HepG2 (cell line): Measurements from ENCODE around the gene IFNK. TPM values are rescaled to one million over a fixed set of nuclear protein-coding genes. Genes with fewer than 3 reads are reported as not detected.

Experiments used
- ATAC-seq: fragments of 200-7000 bp; cut with Tn5 transposase; 3 replicates; pipeline ENCODE4 v1.9.1; 2020; ENCODE audit warnings: mild to moderate bottlenecking, moderate library complexity
- BruUV-seq: library from RNA; stranded (reverse); fragments of 400-500 nt; replicated peaks from 2 replicates; lab custom pipeline; 2021; lab: Mats Ljungman, UMichigan
- CTCF ChIA-PET: fragments of 300-600 bp; formaldehyde crosslinking; extraction: SDS; loops from one replicate; lab custom pipeline; 2021; ENCODE audit warnings: low total read pairs, inconsistent platforms, low intra/inter-chr PET ratio; lab: Yijun Ruan, JAX
- POLR2A ChIA-PET: fragments of 350-600 bp; sonication (Branson Sonifier 250); formaldehyde crosslinking; loops from one replicate; lab custom pipeline; 2020; ENCODE audit warnings: antibody characterized with exemption, inconsistent platforms; lab: Yijun Ruan, JAX
- DNase-seq: peaks from one replicate; pipeline ENCODE4 v3.0.0-alpha.2; 2015; ENCODE audit warnings: low spot score
- FAIRE-seq: peaks from 3 replicates; lab custom pipeline; 2011; peaks lifted over from hg19 to GRCh38; lab: Jason Lieb, UNC
- H2AFZ ChIP-seq: one replicate; pipeline ENCODE4 v1.6.1; 2011; ENCODE audit warnings: low read length, inconsistent platforms
- H3K27ac ChIP-seq: fragments of 300-600 bp; 3 replicates; pipeline ENCODE4 v1.8.0; 2011; ENCODE audit warnings: mixed run types, mild to moderate bottlenecking, mixed read lengths, low read length, inconsistent platforms; ENCODE audit not compliant: insufficient read depth; ENCODE audit errors: extremely low read length
- H3K27me3 ChIP-seq, 2 experiments: fragments of 200-600 bp in 1 of 2; 2 replicates in 1 of 2; 3 replicates in 1 of 2; pipeline versions ENCODE4 v1.6.0 to v1.8.0; 2011; ENCODE audit warnings: low read length in 2 of 2, mild to moderate bottlenecking in 2 of 2, moderate library complexity in 2 of 2, inconsistent platforms in 1 of 2; ENCODE audit not compliant: insufficient read depth in 2 of 2, control insufficient read depth in 1 of 2
- H3K36me3 ChIP-seq, 2 experiments: fragments of 200-600 bp in 1 of 2; replicated peaks in 1 of 2; 2 replicates in 1 of 2; 3 replicates in 1 of 2; pipeline versions ENCODE4 v1.5.1 to v1.8.0; 2011; ENCODE audit warnings: low read length in 2 of 2, inconsistent platforms in 1 of 2; ENCODE audit not compliant: insufficient read depth in 2 of 2, control insufficient read depth in 1 of 2
- H3K4me1 ChIP-seq: 2 replicates; pipeline ENCODE4 v1.5.1; 2012; ENCODE audit warnings: low read length, inconsistent platforms; ENCODE audit not compliant: insufficient read depth
- H3K4me2 ChIP-seq: 2 replicates; pipeline ENCODE4 v1.6.0; 2011; ENCODE audit warnings: low read depth, low read length, inconsistent platforms
- H3K4me3 ChIP-seq, 3 experiments: fragments of 200-600 bp in 1 of 3; sonication (generic), shearing (Covaris generic) in 1 of 3; replicated peaks in 1 of 3; 2 replicates each; pipeline ENCODE4 v1.5.1; 2011 to 2016; ENCODE audit warnings: low read length in 3 of 3, inconsistent platforms in 2 of 3, low read depth in 2 of 3, mild to moderate bottlenecking in 2 of 3, control low read depth in 1 of 3, mixed read lengths in 1 of 3; ENCODE audit not compliant: insufficient read depth in 1 of 3
- H3K79me2 ChIP-seq: one replicate; pipeline ENCODE4 v1.6.1; 2011; ENCODE audit warnings: low read length, inconsistent platforms; ENCODE audit not compliant: insufficient read depth
- H3K9ac ChIP-seq: 2 replicates; pipeline ENCODE4 v1.6.0; 2011; ENCODE audit warnings: mild to moderate bottlenecking, low read depth, low read length, inconsistent platforms; ENCODE audit not compliant: insufficient read depth
- H3K9me3 ChIP-seq: 2 replicates; pipeline ENCODE4 v1.5.1; 2012; ENCODE audit warnings: mild to moderate bottlenecking, low read length
- H4K20me1 ChIP-seq: 2 replicates; pipeline ENCODE4 v1.6.0; 2011; ENCODE audit warnings: inconsistent platforms, mild to moderate bottlenecking, low read length, moderate library complexity; ENCODE audit not compliant: insufficient read depth
- HNRNPK ChIP-seq: fragments of 200-400 bp; formaldehyde crosslinking; IDR thresholded peaks from 2 replicates; pipeline ENCODE4 v1.6.1; 2018; ENCODE audit warnings: low read length, low read depth, moderate library complexity, mild to moderate bottlenecking; ENCODE audit not compliant: poor library complexity, severe bottlenecking
- MLXIP ChIP-seq: sonication (generic); formaldehyde crosslinking; IDR thresholded peaks from 2 replicates; pipeline ENCODE4 v1.9.0; 2021; ENCODE audit warnings: missing genetic modification reagents, borderline replicate concordance
- PRMT3 ChIP-seq: sonication (generic); formaldehyde crosslinking; IDR thresholded peaks from 2 replicates; pipeline ENCODE4 v1.8.1; 2022; ENCODE audit warnings: low read depth, mild to moderate bottlenecking, moderate library complexity, missing genetic modification reagents, borderline replicate concordance
- RFXANK ChIP-seq: IDR thresholded peaks from 2 replicates; pipeline ENCODE4 v1.6.1; 2016
- SP2 ChIP-seq: sonication (generic); formaldehyde crosslinking; IDR thresholded peaks from 2 replicates; pipeline ENCODE4 v1.5.1; 2020; ENCODE audit warnings: mild to moderate bottlenecking, missing genetic modification reagents
- WGBS: methylation state at CpG from one replicate; pipeline ENCODE4 v1.1.6; 2017; ENCODE audit warnings: low lambda C conversion rate; 5-methylcytosine and 5-hydroxymethylcytosine counted together
- in situ Hi-C: cut with HindIII; loops from 2 replicates; pipeline ENCODE4 v1.10.0; 2017; ENCODE audit warnings: low pct_unique_long_range_greater_than_20kb; ENCODE audit not compliant: extremely low pct_ligation_motif_present
- intact Hi-C: fragments of 100-400 bp; cut with micrococcal nuclease; formaldehyde crosslinking; loops from one replicate; pipeline ENCODE4 v1.10.0; 2022; ENCODE audit not compliant: unreplicated experiment
- polyA plus RNA-seq, 8 experiments: library from polyadenylated mRNA; depleted of rRNA in 3 of 8; stranded (reverse) in 7 of 8; unstranded in 1 of 8; fragments of >200 nt; fragmentation: Illumina TruSeq in 4 of 8; extraction: Trizol in 4 of 8; gene quantifications; 2 replicates each; pipeline versions ENCODE4 v1.2.1 to v1.2.3, GENCODE V29; 2011 to 2016; ENCODE audit warnings: low read depth in 4 of 8, missing spikeins in 1 of 8, mixed read lengths in 1 of 8; ENCODE audit not compliant: insufficient read depth in 1 of 8
- total RNA-seq, 5 experiments: library from RNA; depleted of rRNA; stranded (reverse); fragments of >200 nt; fragmentation: Illumina TruSeq; extraction: Trizol; gene quantifications; 2 replicates each; pipeline ENCODE4 v1.2.3, GENCODE V29; 2016; ENCODE audit warnings: low read depth in 1 of 5

Gene IFNK
- total and polyA plus RNA-seq, 2 of the 13 experiments (the other 11 are each of a cell fraction or from before 2014, with no cell fraction given), result not detected

GRCh38 chr9:27534131-27534530 is 10.0 kb downstream of the IFNK start (continued):
- TF ChIP-seq MLXIP (no peak), SP2 (CRISPR knock-in tag) (no peak), RFXANK (CRISPR knock-in tag) (no peak)

GRCh38 chr9:27534658-27535209 is 10.6 kb downstream of the IFNK start:
- POLR2A ChIA-PET, result no interaction called here
- Histone ChIP-seq H2AFZ (no peak overlapping the region), H3K9me3 (no peaks in the 10 kb centered on the region), H3K9ac (no peak overlapping the region), H3K4me3 (no peak overlapping the region), H3K4me1 (peaks cover 36% of the 10 kb centered on the region), H3K27me3 (no peaks in the 10 kb centered on the region; a peak in 1 of 5 replicates), H3K36me3 (no peaks in the 10 kb centered on the region), H3K79me2 (no peaks in the 10 kb centered on the region), H3K4me2 (no peak overlapping the region), H4K20me1 (no peaks in the 10 kb centered on the region), H3K27ac (no peak overlapping the region)
- intact Hi-C loops, result no loop called here
- TF ChIP-seq HNRNPK (peak; percentile 66), PRMT3 (CRISPR knock-in tag) (no peak)
- ATAC-seq (no peak), FAIRE-seq (no peak), DNase-seq (no peak)
- BruUV-seq, result no TSS peak
- CTCF ChIA-PET, result no interaction called here
- 78% methylated on average over 3 of the region's 3 CpGs for WGBS
- in situ Hi-C loops, result no loop called here
